ENCODE measurements around the gene CDKAL1.

Gene CDKAL1

GRCh38 chr6:21277601-21278374 is 743.5 kb downstream of the CDKAL1 start:
- DNase-seq (ENCODE audit: low spot score) = no peak
- in situ Hi-C loops (cut with MboI; ENCODE audit: low pct_unique_long_range_greater_than_20kb, low sequenced_read_pairs, unreplicated experiment) = no loop called here
- TF ChIP-seq CTCF (IDR thresholded peaks at IDR 0.05; ENCODE audit: extremely low read depth, insufficient read depth, missing control alignments) = no peak

- no peak for DNase-seq (ENCODE audit: low spot score)
- TF ChIP-seq CTCF (IDR thresholded peaks at IDR 0.05; ENCODE audit: extremely low read depth, insufficient read depth, missing control alignments) = no peak
- in situ Hi-C loops (cut with MboI; ENCODE audit: low pct_unique_long_range_greater_than_20kb, low sequenced_read_pairs, unreplicated experiment) = no loop called here
Observed at GRCh38 chr6:21278375-21278745, 744.1 kb downstream of the CDKAL1 start.

- in situ Hi-C loops (cut with MboI; ENCODE audit: low pct_unique_long_range_greater_than_20kb, low sequenced_read_pairs, unreplicated experiment) = no loop called here
- no peak for TF ChIP-seq CTCF (IDR thresholded peaks at IDR 0.05; ENCODE audit: extremely low read depth, insufficient read depth, missing control alignments)
- DNase-seq (ENCODE audit: low spot score) = no peak
Observed at GRCh38 chr6:21279619-21280018, 745.4 kb downstream of the CDKAL1 start.

- in situ Hi-C loops (cut with MboI; ENCODE audit: low pct_unique_long_range_greater_than_20kb, low sequenced_read_pairs, unreplicated experiment) = no loop called here
Observed at GRCh38 chr6:21281366-21281765, 747.1 kb downstream of the CDKAL1 start.

More at GRCh38 chr6:21281366-21281765, 747.1 kb downstream of the CDKAL1 start:
- no peak for TF ChIP-seq CTCF (IDR thresholded peaks at IDR 0.05; ENCODE audit: extremely low read depth, insufficient read depth, missing control alignments)
- no peak for DNase-seq (ENCODE audit: low spot score)
